OCI-M2 (cell line): ENCODE measurements around the gene LINS1.
"Not testable (repeated sequence)": the region's sequence is repeated elsewhere in the genome, so short reads cannot be mapped to it uniquely, and the experiment has no call there.

Experiments
- DNase-seq: peaks from one replicate; lab custom pipeline; 2025; ENCODE audit not compliant: unreplicated experiment; lab: John Stamatoyannopoulos, UW

LINS1 gene

GRCh38 chr15:100602823-100603393 is 924 bp upstream of the LINS1 start:
- no peak for DNase-seq

- no peak for DNase-seq
Observed at GRCh38 chr15:100601617-100602063, 344 bp downstream of the LINS1 start.

- no peak for DNase-seq
Observed at GRCh38 chr15:100601163-100601562, 821 bp downstream of the LINS1 start.

- DNase-seq = no peak
Observed at GRCh38 chr15:100598655-100599054, 3.3 kb downstream of the LINS1 start.

- no peak for DNase-seq
Observed at GRCh38 chr15:100597862-100598261, 4.1 kb downstream of the LINS1 start.

GRCh38 chr15:100596792-100597191 is 5.2 kb downstream of the LINS1 start:
- no peak for DNase-seq

GRCh38 chr15:100595964-100596363 is 6.0 kb downstream of the LINS1 start:
- no peak for DNase-seq

- DNase-seq = no peak
Observed at GRCh38 chr15:100593431-100593830, 8.6 kb downstream of the LINS1 start.

GRCh38 chr15:100592898-100593297 is 9.1 kb downstream of the LINS1 start:
- DNase-seq = no peak

- DNase-seq = no peak
Observed at GRCh38 chr15:100591835-100592234, 10.1 kb downstream of the LINS1 start.

- DNase-seq = not testable (repeated sequence)
Observed at GRCh38 chr15:100591163-100591562, 10.8 kb downstream of the LINS1 start.

- DNase-seq = no peak
Observed at GRCh38 chr15:100588638-100589242, 13.2 kb downstream of the LINS1 start.

GRCh38 chr15:100580414-100580813 is 21.6 kb downstream of the LINS1 start:
- no peak for DNase-seq

GRCh38 chr15:100573526-100573925 is 28.5 kb downstream of the LINS1 start:
- no peak for DNase-seq

GRCh38 chr15:100572362-100572983 is 29.5 kb downstream of the LINS1 start:
- no peak for DNase-seq

GRCh38 chr15:100571592-100572167 is 30.3 kb downstream of the LINS1 start:
- no peak for DNase-seq

GRCh38 chr15:100570735-100571313 is 31.2 kb downstream of the LINS1 start:
- DNase-seq = no peak

- DNase-seq = no peak
Observed at GRCh38 chr15:100570275-100570674, 31.7 kb downstream of the LINS1 start.

GRCh38 chr15:100569391-100569790 is 32.6 kb downstream of the LINS1 start:
- no peak for DNase-seq

GRCh38 chr15:100566850-100567628 is 34.9 kb downstream of the LINS1 start:
- DNase-seq = no peak

GRCh38 chr15:100565591-100565990 is 36.4 kb downstream of the LINS1 start:
- no peak for DNase-seq
